ENCODE results near the gene NKAIN2. TPM values are rescaled to one million over a fixed set of nuclear protein-coding genes. Genes with fewer than 3 reads are reported as not detected.

Gene NKAIN2
- total RNA-seq, 1 donor from 2014 or later = not detected

DNA sequence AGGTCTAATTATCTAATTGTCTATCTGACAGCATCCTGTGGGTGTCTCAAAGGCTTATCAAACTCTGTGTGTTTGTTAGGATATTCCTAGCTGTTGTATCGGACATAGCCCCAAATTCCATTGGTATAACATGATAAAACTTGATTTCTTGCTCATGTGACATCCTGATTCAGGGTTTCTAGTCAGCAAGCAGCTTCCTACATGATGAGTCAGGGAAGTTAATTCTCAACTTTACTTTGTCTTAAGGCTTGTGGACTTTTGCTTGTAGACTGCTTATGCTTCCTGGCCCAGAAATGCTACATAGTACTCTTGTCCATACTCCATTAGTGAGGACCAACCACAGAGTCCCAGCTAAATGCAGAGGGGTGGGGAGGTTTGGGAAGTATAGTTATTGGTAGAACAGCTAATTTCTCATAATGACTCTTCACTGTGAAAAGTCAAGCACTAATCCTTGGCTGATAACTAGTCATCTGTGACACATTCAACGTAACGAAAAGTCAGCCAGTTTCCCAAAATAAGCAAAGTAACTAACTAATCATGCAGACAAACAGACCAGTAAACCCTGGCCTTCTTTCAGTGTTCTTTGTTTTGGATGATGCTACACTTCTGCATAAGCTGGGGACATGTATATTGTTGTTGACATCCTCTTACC is 25.8 kb downstream of the NKAIN2 start:
- Histone ChIP-seq H3K27me3 (ENCODE audit: control insufficient read depth, insufficient read depth, low read length) (no peaks in the 10 kb centered on the region), H3K36me3 (ENCODE audit: control insufficient read depth, insufficient read depth, low read length) (no peaks in the 10 kb centered on the region), H3K4me3 (ENCODE audit: low read depth, low read length) (no peak overlapping the region)
- peak; percentile 68 for DNase-seq (ENCODE audit: low read depth)
- TF ChIP-seq CTCF (IDR thresholded peaks at IDR 0.05; ENCODE audit: insufficient read depth, low read length, poor library complexity, severe bottlenecking) = no peak

GRCh38 chr6:123830120-123830519 is 26.5 kb downstream of the NKAIN2 start:
- Histone ChIP-seq H3K36me3 (ENCODE audit: control insufficient read depth, insufficient read depth, low read length) (no peaks in the 10 kb centered on the region), H3K27me3 (ENCODE audit: control insufficient read depth, insufficient read depth, low read length) (no peaks in the 10 kb centered on the region), H3K4me3 (ENCODE audit: low read depth, low read length) (no peak overlapping the region)
- DNase-seq (ENCODE audit: low read depth) = no peak
- no peak for TF ChIP-seq CTCF (IDR thresholded peaks at IDR 0.05; ENCODE audit: insufficient read depth, low read length, poor library complexity, severe bottlenecking)

GRCh38 chr6:123838505-123839234 is 35.0 kb downstream of the NKAIN2 start:
- Histone ChIP-seq H3K27me3 (ENCODE audit: control insufficient read depth, insufficient read depth, low read length) (no peaks in the 10 kb centered on the region), H3K4me3 (ENCODE audit: low read depth, low read length) (no peak overlapping the region), H3K36me3 (ENCODE audit: control insufficient read depth, insufficient read depth, low read length) (no peaks in the 10 kb centered on the region)
- DNase-seq (ENCODE audit: low read depth) = no peak
- TF ChIP-seq CTCF (IDR thresholded peaks at IDR 0.05; ENCODE audit: insufficient read depth, low read length, poor library complexity, severe bottlenecking) = no peak

- DNase-seq (ENCODE audit: low read depth) = no peak
- Histone ChIP-seq H3K36me3 (ENCODE audit: control insufficient read depth, insufficient read depth, low read length) (no peaks in the 10 kb centered on the region), H3K27me3 (ENCODE audit: control insufficient read depth, insufficient read depth, low read length) (no peaks in the 10 kb centered on the region), H3K4me3 (ENCODE audit: low read depth, low read length) (no peak overlapping the region)
- TF ChIP-seq CTCF (IDR thresholded peaks at IDR 0.05; ENCODE audit: insufficient read depth, low read length, poor library complexity, severe bottlenecking) = no peak
Measured at GRCh38 chr6:123841067-123841896, 37.6 kb downstream of the NKAIN2 start.

GRCh38 chr6:123844011-123844410 is 40.3 kb downstream of the NKAIN2 start:
- Histone ChIP-seq H3K4me3 (ENCODE audit: low read depth, low read length) (no peak overlapping the region), H3K27me3 (ENCODE audit: control insufficient read depth, insufficient read depth, low read length) (no peaks in the 10 kb centered on the region), H3K36me3 (ENCODE audit: control insufficient read depth, insufficient read depth, low read length) (no peaks in the 10 kb centered on the region)
- TF ChIP-seq CTCF (IDR thresholded peaks at IDR 0.05; ENCODE audit: insufficient read depth, low read length, poor library complexity, severe bottlenecking) = no peak
- DNase-seq (ENCODE audit: low read depth) = no peak

Measured in kidney epithelial cell (primary cell).